Measurements from ENCODE around the gene ADGRD1. TPM values are rescaled to one million over a fixed set of nuclear protein-coding genes. Genes with fewer than 3 reads are reported as not detected.

ADGRD1 gene
- total RNA-seq, 1 donor from 2014 or later: 0.47 TPM

DNA sequence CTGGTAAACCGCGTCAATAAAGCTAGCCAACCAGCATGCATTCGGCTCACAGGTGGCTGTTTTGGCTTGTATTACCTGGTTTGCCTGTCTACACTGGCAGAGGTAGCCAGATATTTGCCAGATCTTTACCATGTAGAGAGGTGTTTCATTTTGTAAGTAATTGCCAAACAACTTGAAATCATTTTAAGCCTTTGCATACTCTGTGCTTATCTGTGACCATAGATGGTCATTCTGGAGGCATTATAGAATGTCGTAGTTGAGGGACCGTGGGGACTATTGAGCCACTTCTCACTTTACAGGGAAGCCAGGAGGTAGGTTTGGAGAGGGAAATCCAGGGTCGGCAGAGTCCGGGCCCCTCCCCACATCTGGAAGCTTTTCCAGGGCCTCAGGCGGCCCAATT lies 5.9 kb downstream of the ADGRD1 start:
- intact Hi-C loops (cut with micrococcal nuclease): no loop called here
- no peaks in the 10 kb centered on the region for H3K36me3 Mint-ChIP-seq (ENCODE audit: low read depth)
- TF ChIP-seq, protein P1, sequence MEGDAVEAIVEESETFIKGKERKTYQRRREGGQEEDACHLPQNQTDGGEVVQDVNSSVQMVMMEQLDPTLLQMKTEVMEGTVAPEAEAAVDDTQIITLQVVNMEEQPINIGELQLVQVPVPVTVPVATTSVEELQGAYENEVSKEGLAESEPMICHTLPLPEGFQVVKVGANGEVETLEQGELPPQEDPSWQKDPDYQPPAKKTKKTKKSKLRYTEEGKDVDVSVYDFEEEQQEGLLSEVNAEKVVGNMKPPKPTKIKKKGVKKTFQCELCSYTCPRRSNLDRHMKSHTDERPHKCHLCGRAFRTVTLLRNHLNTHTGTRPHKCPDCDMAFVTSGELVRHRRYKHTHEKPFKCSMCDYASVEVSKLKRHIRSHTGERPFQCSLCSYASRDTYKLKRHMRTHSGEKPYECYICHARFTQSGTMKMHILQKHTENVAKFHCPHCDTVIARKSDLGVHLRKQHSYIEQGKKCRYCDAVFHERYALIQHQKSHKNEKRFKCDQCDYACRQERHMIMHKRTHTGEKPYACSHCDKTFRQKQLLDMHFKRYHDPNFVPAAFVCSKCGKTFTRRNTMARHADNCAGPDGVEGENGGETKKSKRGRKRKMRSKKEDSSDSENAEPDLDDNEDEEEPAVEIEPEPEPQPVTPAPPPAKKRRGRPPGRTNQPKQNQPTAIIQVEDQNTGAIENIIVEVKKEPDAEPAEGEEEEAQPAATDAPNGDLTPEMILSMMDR (IDR thresholded peaks at IDR 0.05): no peak
- DNase-seq (no peak), ATAC-seq (ENCODE audit: low read depth) (no peak)
- CTCF ChIA-PET: no interaction called here
- H3K9me3 Mint-ChIP-seq: no peaks in the 10 kb centered on the region
- peaks cover 8% of the 10 kb centered on the region for H3K27me3 Mint-ChIP-seq
- H3K4me3 Mint-ChIP-seq: no peak overlapping the region
- POLR2A ChIA-PET: no interaction called here
- peaks cover 3% of the 10 kb centered on the region for H3K4me1 Mint-ChIP-seq
- H3K27ac Mint-ChIP-seq: no peak overlapping the region

DNA sequence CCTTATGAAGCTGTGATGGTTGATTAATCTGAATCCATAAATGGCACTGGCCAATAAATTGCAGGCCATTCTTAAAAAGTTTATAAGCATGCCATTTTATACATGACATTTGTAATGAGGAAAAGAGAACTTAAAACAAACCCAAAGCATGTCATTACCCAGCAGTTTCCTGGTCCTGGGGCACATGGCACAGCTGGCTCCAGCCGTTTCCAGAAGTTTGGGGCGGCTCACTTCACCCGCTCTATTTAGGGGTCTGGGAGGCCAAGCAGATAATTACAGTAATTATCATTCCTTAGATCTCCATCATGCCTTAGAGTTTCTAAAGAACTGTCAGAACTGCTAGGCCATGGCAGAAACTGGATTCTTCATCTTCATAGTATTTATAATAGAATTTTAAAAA lies 6.4 kb downstream of the ADGRD1 start:
- Mint-ChIP-seq H3K27me3 (peaks cover 8% of the 10 kb centered on the region), H3K4me3 (no peak overlapping the region), H3K36me3 (ENCODE audit: low read depth) (no peaks in the 10 kb centered on the region), H3K9me3 (no peaks in the 10 kb centered on the region), H3K4me1 (no peaks in the 10 kb centered on the region), H3K27ac (no peak overlapping the region)
- TF ChIP-seq, protein P1 (IDR thresholded peaks at IDR 0.05): no peak
- DNase-seq (no peak), ATAC-seq (ENCODE audit: low read depth) (no peak)
- CTCF ChIA-PET: no interaction called here
- intact Hi-C loops (cut with micrococcal nuclease): no loop called here
- POLR2A ChIA-PET: no interaction called here

DNA sequence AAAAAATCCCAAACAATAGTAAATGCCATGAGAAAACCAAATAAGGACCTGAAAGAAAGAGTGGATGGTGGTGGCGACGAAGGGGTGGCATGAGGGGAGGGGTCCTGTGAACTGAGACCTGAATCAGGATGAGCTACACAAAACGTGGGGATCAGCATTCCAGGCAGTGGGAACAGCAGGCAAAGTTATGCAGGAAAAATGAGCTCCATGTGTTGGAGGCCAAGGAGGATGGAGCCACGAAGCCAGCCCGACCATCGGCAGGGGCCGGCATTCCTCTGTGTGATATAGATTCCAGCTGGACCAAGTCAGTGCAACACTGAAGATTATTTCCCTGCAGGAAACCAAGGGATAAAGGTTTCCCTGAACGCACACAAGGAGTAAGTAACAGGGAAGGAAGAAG lies 7.1 kb downstream of the ADGRD1 start:
- CTCF ChIA-PET: no interaction called here
- ATAC-seq (ENCODE audit: low read depth): no peak

DNA sequence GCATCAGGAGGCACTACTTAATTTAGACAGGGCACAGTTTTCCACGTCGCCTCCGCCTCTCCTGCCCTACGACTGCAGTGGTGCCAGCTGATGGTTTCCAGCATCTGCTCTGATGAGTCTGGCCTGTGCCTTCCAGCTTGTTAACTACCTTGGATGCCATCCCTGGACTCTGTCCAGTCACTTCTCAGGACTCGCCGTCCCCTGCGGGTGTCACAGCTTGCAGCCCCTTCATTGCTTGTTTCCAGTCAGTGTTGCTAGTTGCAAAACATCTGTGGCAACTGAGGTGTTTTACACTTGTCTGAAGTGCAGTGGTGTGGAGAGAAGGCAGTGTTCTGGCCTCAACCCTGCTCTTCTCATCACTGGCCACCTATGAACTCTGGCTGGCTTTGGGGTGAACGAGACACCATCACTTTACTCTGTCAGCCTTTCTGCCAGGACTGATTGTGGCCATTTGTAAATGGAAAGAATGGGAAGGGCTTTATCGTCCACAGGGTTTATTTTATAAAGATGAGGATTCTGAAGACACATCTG lies 8.3 kb downstream of the ADGRD1 start:
- H3K4me3 Mint-ChIP-seq: no peak overlapping the region
- no peaks in the 10 kb centered on the region for H3K36me3 Mint-ChIP-seq (ENCODE audit: low read depth)
- intact Hi-C loops (cut with micrococcal nuclease): no loop called here
- CTCF ChIA-PET: no interaction called here
- peaks cover 8% of the 10 kb centered on the region for H3K27me3 Mint-ChIP-seq
- POLR2A ChIA-PET: no interaction called here
- no peak overlapping the region for H3K27ac Mint-ChIP-seq
- no peaks in the 10 kb centered on the region for H3K4me1 Mint-ChIP-seq
- ATAC-seq (ENCODE audit: low read depth) (no peak), DNase-seq (no peak)
- H3K9me3 Mint-ChIP-seq: no peaks in the 10 kb centered on the region
- TF ChIP-seq, protein P1 (IDR thresholded peaks at IDR 0.05): no peak

More for the DNA sequence above, 7.1 kb downstream of the ADGRD1 start:
- no peaks in the 10 kb centered on the region for H3K36me3 Mint-ChIP-seq (ENCODE audit: low read depth)
- intact Hi-C loops (cut with micrococcal nuclease): no loop called here
- TF ChIP-seq, protein P1 (IDR thresholded peaks at IDR 0.05): no peak
- peaks cover 8% of the 10 kb centered on the region for H3K27me3 Mint-ChIP-seq
- no peak overlapping the region for H3K27ac Mint-ChIP-seq
- no peaks in the 10 kb centered on the region for H3K4me1 Mint-ChIP-seq
- no peaks in the 10 kb centered on the region for H3K9me3 Mint-ChIP-seq
- DNase-seq: no peak
- POLR2A ChIA-PET: no interaction called here
- no peak overlapping the region for H3K4me3 Mint-ChIP-seq

DNA sequence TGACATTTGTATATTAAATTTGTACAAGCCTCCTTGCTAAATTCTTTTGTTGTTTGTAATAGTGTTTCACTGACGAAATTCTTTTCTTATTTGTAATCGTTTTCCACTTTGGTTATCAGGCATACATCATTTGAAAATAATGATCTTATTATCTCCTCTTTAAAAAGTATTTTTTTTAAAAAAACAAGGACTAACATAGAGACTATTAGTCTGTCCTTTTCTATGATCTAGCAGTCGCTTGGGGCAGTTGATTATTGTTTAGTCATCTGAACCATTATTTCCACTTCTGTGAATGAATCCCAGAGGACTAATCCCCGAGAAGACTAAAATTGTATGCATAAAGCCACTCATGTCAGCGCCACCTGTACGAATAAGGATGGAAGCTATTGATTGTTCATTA lies 11.5 kb downstream of the ADGRD1 start:
- Mint-ChIP-seq H3K9me3 (no peaks in the 10 kb centered on the region), H3K27me3 (peaks cover 14% of the 10 kb centered on the region), H3K27ac (no peak overlapping the region), H3K4me3 (no peak overlapping the region), H3K4me1 (peaks cover 13% of the 10 kb centered on the region), H3K36me3 (ENCODE audit: low read depth) (no peaks in the 10 kb centered on the region)
- TF ChIP-seq, protein P1 (IDR thresholded peaks at IDR 0.05): no peak
- no peak for DNase-seq
- ATAC-seq (ENCODE audit: low read depth): no peak
- ChIA-PET POLR2A (no interaction called here), CTCF (no interaction called here)
- intact Hi-C loops (cut with micrococcal nuclease): no loop called here

All from activated B cell treated with CpG ODN at 0.5 μM for 24 hours (primary cell).